Activated T-cell treated with anti-CD3 and anti-CD28 coated beads, Interleukin-2, amount 50 U/mL, for 4 hours (primary cell): ENCODE data around the gene IRAK2. TPM values are rescaled to one million over a fixed set of nuclear protein-coding genes. Genes with fewer than 3 reads are reported as not detected.
"Not testable (repeated sequence)": the region's sequence is repeated elsewhere in the genome, so short reads cannot be mapped to it uniquely, and the experiment has no call there.

Experiments
- ATAC-seq, 2 donors: fragments of 200-7000 bp; cut with Tn5 transposase; one replicate each; pipeline ENCODE4 v1.10.0; 2021
- DNase-seq: peaks from one replicate; pipeline ENCODE4 v3.0.0-alpha.2; 2020
- H3K27me3 Mint-ChIP-seq: one replicate; pipeline ENCODE4 v1.8.0; 2021; ENCODE audit warnings: low read depth, mixed read lengths
- H3K36me3 Mint-ChIP-seq: one replicate; pipeline ENCODE4 v1.8.0; 2022; ENCODE audit warnings: mixed read lengths; ENCODE audit not compliant: insufficient read depth
- H3K4me1 Mint-ChIP-seq: one replicate; pipeline ENCODE4 v1.8.0; 2021; ENCODE audit warnings: low read depth, mixed read lengths
- H3K4me3 Mint-ChIP-seq: one replicate; pipeline ENCODE4 v1.8.0; 2021; ENCODE audit warnings: mild to moderate bottlenecking, moderate library complexity, mixed read lengths
- H3K9me3 Mint-ChIP-seq: one replicate; pipeline ENCODE4 v1.8.0; 2021; ENCODE audit warnings: mixed read lengths
- total RNA-seq, 3 donors: library from RNA; stranded (reverse); gene quantifications; one replicate each; pipeline ENCODE4 v1.2.1, GENCODE V29; 2021

The IRAK2 gene
- total RNA-seq, 3 donors from 2014 or later = 2.1 to 3.8 (median 3.0) TPM

GRCh38 chr3:10149226-10149625 lies 15.5 kb upstream of the IRAK2 start:
- no peaks in the 10 kb centered on the region for H3K27me3 Mint-ChIP-seq
- no peak for ATAC-seq

GRCh38 chr3:10150987-10151386 lies 13.7 kb upstream of the IRAK2 start:
- H3K27me3 Mint-ChIP-seq = no peaks in the 10 kb centered on the region
- no peak for ATAC-seq
- no peaks in the 10 kb centered on the region for H3K9me3 Mint-ChIP-seq
- H3K4me1 Mint-ChIP-seq = peaks cover 10% of the 10 kb centered on the region
- no peak for DNase-seq
- no peak overlapping the region for H3K4me3 Mint-ChIP-seq
- peaks cover 43% of the 10 kb centered on the region for H3K36me3 Mint-ChIP-seq

More at GRCh38 chr3:10149226-10149625, 15.5 kb upstream of the IRAK2 start:
- Mint-ChIP-seq H3K36me3 (peaks cover 38% of the 10 kb centered on the region), H3K4me3 (no peak overlapping the region), H3K9me3 (no peaks in the 10 kb centered on the region), H3K4me1 (peaks cover 19% of the 10 kb centered on the region)
- DNase-seq = no peak

GRCh38 chr3:10154335-10155122 lies 10.2 kb upstream of the IRAK2 start:
- Mint-ChIP-seq H3K4me3 (no peak overlapping the region), H3K27me3 (no peaks in the 10 kb centered on the region), H3K36me3 (peaks cover 34% of the 10 kb centered on the region), H3K9me3 (no peaks in the 10 kb centered on the region), H3K4me1 (no peaks in the 10 kb centered on the region)
- no peak for DNase-seq
- no peak for ATAC-seq

GRCh38 chr3:10155123-10155472 lies 9.6 kb upstream of the IRAK2 start:
- H3K4me3 Mint-ChIP-seq = no peak overlapping the region
- no peak for ATAC-seq
- H3K27me3 Mint-ChIP-seq = no peaks in the 10 kb centered on the region
- H3K36me3 Mint-ChIP-seq = peaks cover 29% of the 10 kb centered on the region
- H3K4me1 Mint-ChIP-seq = no peaks in the 10 kb centered on the region
- H3K9me3 Mint-ChIP-seq = no peaks in the 10 kb centered on the region
- no peak for DNase-seq

- H3K36me3 Mint-ChIP-seq = peaks cover 24% of the 10 kb centered on the region
- H3K9me3 Mint-ChIP-seq = no peaks in the 10 kb centered on the region
- ATAC-seq = no peak
These were observed 9.1 kb upstream of the IRAK2 start for GRCh38 chr3:10155658-10156057.

GRCh38 chr3:10157031-10157430 lies 7.7 kb upstream of the IRAK2 start:
- Mint-ChIP-seq H3K36me3 (peaks cover 16% of the 10 kb centered on the region), H3K9me3 (no peaks in the 10 kb centered on the region), H3K4me1 (no peaks in the 10 kb centered on the region), H3K4me3 (no peak overlapping the region), H3K27me3 (no peaks in the 10 kb centered on the region)
- DNase-seq = no peak
- no peak for ATAC-seq

More at GRCh38 chr3:10155658-10156057, 9.1 kb upstream of the IRAK2 start:
- H3K4me3 Mint-ChIP-seq = no peak overlapping the region
- no peaks in the 10 kb centered on the region for H3K4me1 Mint-ChIP-seq
- no peak for DNase-seq
- no peaks in the 10 kb centered on the region for H3K27me3 Mint-ChIP-seq

- not testable (repeated sequence) for H3K27me3 Mint-ChIP-seq, H3K4me1 Mint-ChIP-seq
- H3K36me3 Mint-ChIP-seq = peaks cover 12% of the 10 kb centered on the region
These were observed 6.2 kb upstream of the IRAK2 start for GRCh38 chr3:10158555-10158954.

GRCh38 chr3:10160346-10160745 lies 4.4 kb upstream of the IRAK2 start:
- peaks cover 9% of the 10 kb centered on the region for H3K36me3 Mint-ChIP-seq
- DNase-seq (no peak), ATAC-seq (no peak)
- peaks cover 6% of the 10 kb centered on the region for H3K4me1 Mint-ChIP-seq
- H3K9me3 Mint-ChIP-seq = no peaks in the 10 kb centered on the region
- H3K4me3 Mint-ChIP-seq = no peak overlapping the region
- H3K27me3 Mint-ChIP-seq = no peaks in the 10 kb centered on the region

More at GRCh38 chr3:10158555-10158954, 6.2 kb upstream of the IRAK2 start:
- DNase-seq, ATAC-seq, H3K4me3 Mint-ChIP-seq, H3K9me3 Mint-ChIP-seq: not testable (repeated sequence)

- DNase-seq = no peak
- no peaks in the 10 kb centered on the region for H3K27me3 Mint-ChIP-seq
- no peaks in the 10 kb centered on the region for H3K9me3 Mint-ChIP-seq
- no peak for ATAC-seq
- H3K36me3 Mint-ChIP-seq = peaks cover 4% of the 10 kb centered on the region
- no peak overlapping the region for H3K4me3 Mint-ChIP-seq
- H3K4me1 Mint-ChIP-seq = peaks cover 8% of the 10 kb centered on the region
These were observed 3.8 kb upstream of the IRAK2 start for GRCh38 chr3:10160925-10161324.

GRCh38 chr3:10162185-10162584 lies 2.5 kb upstream of the IRAK2 start:
- Mint-ChIP-seq H3K4me1 (peaks cover 19% of the 10 kb centered on the region), H3K27me3 (no peaks in the 10 kb centered on the region), H3K9me3 (no peaks in the 10 kb centered on the region), H3K36me3 (peaks cover 3% of the 10 kb centered on the region), H3K4me3 (no peak overlapping the region)
- no peak for ATAC-seq
- no peak for DNase-seq

GRCh38 chr3:10164201-10164545 lies 546 bp upstream of the IRAK2 start:
- peak overlapping the region; percentile 78 for H3K4me3 Mint-ChIP-seq
- H3K36me3 Mint-ChIP-seq = peaks cover 12% of the 10 kb centered on the region
- ATAC-seq, H3K27me3 Mint-ChIP-seq, DNase-seq, H3K9me3 Mint-ChIP-seq: not testable (repeated sequence)
- H3K4me1 Mint-ChIP-seq = peaks cover 23% of the 10 kb centered on the region

GRCh38 chr3:10166213-10166604 lies 1.5 kb downstream of the IRAK2 start:
- ATAC-seq (no peak), DNase-seq (no peak)
- Mint-ChIP-seq H3K9me3 (peaks cover 7% of the 10 kb centered on the region), H3K4me3 (peak overlapping the region; percentile 78), H3K4me1 (peaks cover 24% of the 10 kb centered on the region), H3K27me3 (no peaks in the 10 kb centered on the region), H3K36me3 (peaks cover 14% of the 10 kb centered on the region)

- H3K4me1 Mint-ChIP-seq = peaks cover 26% of the 10 kb centered on the region
These were observed 4.3 kb downstream of the IRAK2 start for GRCh38 chr3:10169000-10169496.

GRCh38 chr3:10170915-10171478 lies 6.3 kb downstream of the IRAK2 start:
- DNase-seq (no peak), ATAC-seq (no peak)
- no peak overlapping the region for H3K4me3 Mint-ChIP-seq
- H3K27me3 Mint-ChIP-seq = no peaks in the 10 kb centered on the region
- peaks cover 15% of the 10 kb centered on the region for H3K36me3 Mint-ChIP-seq
- peaks cover 23% of the 10 kb centered on the region for H3K4me1 Mint-ChIP-seq
- peaks cover 7% of the 10 kb centered on the region for H3K9me3 Mint-ChIP-seq

More at GRCh38 chr3:10169000-10169496, 4.3 kb downstream of the IRAK2 start:
- ATAC-seq (no peak), DNase-seq (no peak)
- Mint-ChIP-seq H3K4me3 (no peak overlapping the region), H3K9me3 (peaks cover 7% of the 10 kb centered on the region), H3K27me3 (no peaks in the 10 kb centered on the region), H3K36me3 (peaks cover 15% of the 10 kb centered on the region)
